ENCODE measurements around the gene ASZ1. TPM values are rescaled to one million over a fixed set of nuclear protein-coding genes. Genes with fewer than 3 reads are reported as not detected.

ASZ1 gene
- total RNA-seq, 1 experiment from 2014 or later: not detected

- no peaks in the 10 kb centered on the region for H3K4me1 ChIP-seq (ENCODE audit: control insufficient read depth, insufficient read depth, low read length)
- peaks cover 7% of the 10 kb centered on the region for H3K27me3 ChIP-seq (ENCODE audit: control insufficient read depth, insufficient read depth, low read length)
- no peaks in the 10 kb centered on the region for H3K36me3 ChIP-seq (ENCODE audit: control insufficient read depth, insufficient read depth, low read length)
- no peak overlapping the region for H3K27ac ChIP-seq (ENCODE audit: low read length)
- no peak overlapping the region for H3K4me3 ChIP-seq (ENCODE audit: low read depth in 2 of 2, low read length in 2 of 2)
- intact Hi-C loops (cut with micrococcal nuclease; ENCODE audit: unreplicated experiment): no loop called here
- in situ Hi-C loops (cut with HindIII; ENCODE audit: low pct_unique_long_range_greater_than_20kb, low sequenced_read_pairs): no loop called here
- ChIA-PET CTCF (no interaction called here), POLR2A (no interaction called here)
- DNase-seq (ENCODE audit: low read depth, low spot score) (no peak), ATAC-seq (no peak)
- no TSS peak for BruUV-seq (replicated peaks)
- TF ChIP-seq SIN3A (IDR thresholded peaks at IDR 0.05; ENCODE audit: borderline replicate concordance, insufficient read depth, low read depth, low read length) (no peak), TCF7L2 (IDR thresholded peaks at IDR 0.05; ENCODE audit: low read depth, low read length) (no peak), POLR2AphosphoS5 (IDR thresholded peaks at IDR 0.05; ENCODE audit: low read depth, low read length) (no peak), CTCF (IDR thresholded peaks at IDR 0.05) (no peak)
- TF ChIP-seq, protein P1, sequence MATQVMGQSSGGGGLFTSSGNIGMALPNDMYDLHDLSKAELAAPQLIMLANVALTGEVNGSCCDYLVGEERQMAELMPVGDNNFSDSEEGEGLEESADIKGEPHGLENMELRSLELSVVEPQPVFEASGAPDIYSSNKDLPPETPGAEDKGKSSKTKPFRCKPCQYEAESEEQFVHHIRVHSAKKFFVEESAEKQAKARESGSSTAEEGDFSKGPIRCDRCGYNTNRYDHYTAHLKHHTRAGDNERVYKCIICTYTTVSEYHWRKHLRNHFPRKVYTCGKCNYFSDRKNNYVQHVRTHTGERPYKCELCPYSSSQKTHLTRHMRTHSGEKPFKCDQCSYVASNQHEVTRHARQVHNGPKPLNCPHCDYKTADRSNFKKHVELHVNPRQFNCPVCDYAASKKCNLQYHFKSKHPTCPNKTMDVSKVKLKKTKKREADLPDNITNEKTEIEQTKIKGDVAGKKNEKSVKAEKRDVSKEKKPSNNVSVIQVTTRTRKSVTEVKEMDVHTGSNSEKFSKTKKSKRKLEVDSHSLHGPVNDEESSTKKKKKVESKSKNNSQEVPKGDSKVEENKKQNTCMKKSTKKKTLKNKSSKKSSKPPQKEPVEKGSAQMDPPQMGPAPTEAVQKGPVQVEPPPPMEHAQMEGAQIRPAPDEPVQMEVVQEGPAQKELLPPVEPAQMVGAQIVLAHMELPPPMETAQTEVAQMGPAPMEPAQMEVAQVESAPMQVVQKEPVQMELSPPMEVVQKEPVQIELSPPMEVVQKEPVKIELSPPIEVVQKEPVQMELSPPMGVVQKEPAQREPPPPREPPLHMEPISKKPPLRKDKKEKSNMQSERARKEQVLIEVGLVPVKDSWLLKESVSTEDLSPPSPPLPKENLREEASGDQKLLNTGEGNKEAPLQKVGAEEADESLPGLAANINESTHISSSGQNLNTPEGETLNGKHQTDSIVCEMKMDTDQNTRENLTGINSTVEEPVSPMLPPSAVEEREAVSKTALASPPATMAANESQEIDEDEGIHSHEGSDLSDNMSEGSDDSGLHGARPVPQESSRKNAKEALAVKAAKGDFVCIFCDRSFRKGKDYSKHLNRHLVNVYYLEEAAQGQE (IDR thresholded peaks at IDR 0.05; ENCODE audit: insufficient read depth in 1 of 2, low read depth in 2 of 2, low read length in 1 of 2): no peak
- H3K9me3 ChIP-seq (ENCODE audit: control insufficient read depth, insufficient read depth, low read depth, low read length): no peaks in the 10 kb centered on the region
Observed at GRCh38 chr7:117364339-117365080, 62.8 kb downstream of the ASZ1 start.

- POLR2A ChIA-PET: no interaction called here
- CTCF ChIA-PET: no interaction called here
- TF ChIP-seq TCF7L2 (IDR thresholded peaks at IDR 0.05; ENCODE audit: low read depth, low read length) (no peak), CTCF (IDR thresholded peaks at IDR 0.05) (no peak)
- TF ChIP-seq, protein P1 (IDR thresholded peaks at IDR 0.05; ENCODE audit: insufficient read depth in 1 of 2, low read depth in 2 of 2, low read length in 1 of 2): no peak
- Histone ChIP-seq H3K27ac (ENCODE audit: low read length) (no peak overlapping the region), H3K9me3 (ENCODE audit: control insufficient read depth, insufficient read depth, low read depth, low read length) (no peaks in the 10 kb centered on the region), H3K4me1 (ENCODE audit: control insufficient read depth, insufficient read depth, low read length) (no peaks in the 10 kb centered on the region), H3K4me3 (ENCODE audit: low read depth in 2 of 2, low read length in 2 of 2) (no peak overlapping the region), H3K36me3 (ENCODE audit: control insufficient read depth, insufficient read depth, low read length) (no peaks in the 10 kb centered on the region), H3K27me3 (ENCODE audit: control insufficient read depth, insufficient read depth, low read length) (peaks cover 7% of the 10 kb centered on the region)
- intact Hi-C loops (cut with micrococcal nuclease; ENCODE audit: unreplicated experiment): no loop called here
- ATAC-seq (no peak), DNase-seq (ENCODE audit: low read depth, low spot score) (no peak)
- BruUV-seq (replicated peaks): no TSS peak
- in situ Hi-C loops (cut with HindIII; ENCODE audit: low pct_unique_long_range_greater_than_20kb, low sequenced_read_pairs): no loop called here
Observed at GRCh38 chr7:117362294-117362888, 64.9 kb downstream of the ASZ1 start.

Data from Panc1 (cell line).